Activated CD4-positive, alpha-beta T cell treated with anti-CD3 and anti-CD28 coated beads, Interleukin-2, amount 50 U/mL, for 16 hours (primary cell): ENCODE measurements around the gene USP46.
A peak's percentile ranks its signal among the peaks of the same experiment; 100 is the strongest.

ENCODE experiments used
- DNase-seq: peaks from one replicate; pipeline ENCODE4 v3.0.0-alpha.2; 2020

USP46 gene, protein sequence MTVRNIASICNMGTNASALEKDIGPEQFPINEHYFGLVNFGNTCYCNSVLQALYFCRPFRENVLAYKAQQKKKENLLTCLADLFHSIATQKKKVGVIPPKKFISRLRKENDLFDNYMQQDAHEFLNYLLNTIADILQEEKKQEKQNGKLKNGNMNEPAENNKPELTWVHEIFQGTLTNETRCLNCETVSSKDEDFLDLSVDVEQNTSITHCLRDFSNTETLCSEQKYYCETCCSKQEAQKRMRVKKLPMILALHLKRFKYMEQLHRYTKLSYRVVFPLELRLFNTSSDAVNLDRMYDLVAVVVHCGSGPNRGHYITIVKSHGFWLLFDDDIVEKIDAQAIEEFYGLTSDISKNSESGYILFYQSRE

DNA sequence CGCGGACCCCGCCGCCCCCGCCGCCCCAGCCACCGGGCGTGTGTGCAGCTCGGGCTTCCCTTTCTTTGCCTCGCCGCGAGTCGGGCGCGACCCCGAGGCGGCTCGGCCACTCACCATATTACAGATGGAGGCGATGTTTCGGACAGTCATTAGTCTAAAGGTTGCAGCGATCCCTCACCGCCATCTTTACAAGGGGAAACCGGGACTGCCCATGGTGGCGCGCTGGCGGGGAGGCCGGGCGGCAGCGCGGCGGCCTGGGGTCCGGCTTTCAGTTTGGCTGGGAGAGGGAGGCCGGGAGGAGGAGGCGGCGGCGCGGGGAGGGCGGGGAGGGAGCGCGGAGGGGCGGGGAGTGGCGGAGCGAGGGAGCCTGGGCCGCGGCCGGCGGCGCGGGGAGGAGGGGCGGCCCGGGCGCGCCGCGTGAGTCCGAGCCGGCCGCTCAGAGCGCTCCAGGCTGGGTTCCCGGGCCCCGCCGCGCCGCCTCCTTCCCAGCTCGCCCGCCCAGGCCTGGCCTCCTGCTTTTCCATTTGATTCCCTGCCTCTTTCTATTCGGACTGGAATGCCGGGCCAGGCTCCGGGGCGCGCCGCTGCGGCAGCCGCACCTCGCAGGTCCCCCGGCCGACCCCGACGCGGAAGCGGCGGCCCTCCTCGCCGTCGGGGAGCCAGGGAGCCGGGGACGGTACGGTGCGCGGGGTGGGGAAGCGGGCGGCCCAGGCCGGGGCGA, at the start of gene USP46:
Gene USP46 (minus strand): TSS at position 301 of the 721 bp plus-strand sequence. CDS start 151 bp downstream, at position 150.
- DNase-seq: peak; percentile 64

DNA sequence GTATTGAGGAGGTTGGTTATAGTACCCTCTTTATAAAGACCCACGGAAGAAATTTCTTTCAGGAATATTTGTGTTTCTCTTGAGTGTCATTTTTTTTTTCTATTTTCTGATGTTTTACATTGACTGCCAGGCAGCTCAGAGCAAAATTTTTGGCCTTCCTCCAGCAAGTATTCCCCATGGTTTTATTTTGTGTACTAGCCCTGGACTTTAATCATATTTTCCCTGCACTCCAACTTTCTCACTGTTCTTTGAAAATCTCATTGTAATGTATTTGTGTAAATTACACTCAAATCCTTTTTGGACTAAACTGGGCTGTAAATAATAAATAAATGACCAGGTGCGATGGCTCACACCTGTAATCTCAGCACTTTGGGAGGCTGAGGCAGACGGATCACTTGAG, 45.6 kb upstream of the USP46 start:
- no peak for DNase-seq

DNA sequence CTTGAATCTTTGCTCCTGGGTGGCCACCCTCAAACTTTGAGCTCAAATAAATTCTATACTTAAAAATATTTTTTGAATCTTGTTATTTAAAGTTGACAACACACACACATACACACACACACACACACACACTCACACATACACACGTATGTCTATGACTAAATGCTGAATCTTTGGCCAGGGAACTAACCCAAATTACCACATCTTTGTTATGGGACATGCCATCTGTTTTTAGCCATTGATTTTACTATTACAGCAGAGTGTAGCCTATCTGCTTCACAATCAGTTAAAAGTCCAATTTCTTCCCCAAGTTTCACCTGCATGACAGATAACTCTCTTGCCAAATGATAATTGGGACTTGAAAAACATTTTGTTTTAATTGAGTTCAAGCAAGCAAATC, 45.0 kb upstream of the USP46 start:
- no peak for DNase-seq

DNA sequence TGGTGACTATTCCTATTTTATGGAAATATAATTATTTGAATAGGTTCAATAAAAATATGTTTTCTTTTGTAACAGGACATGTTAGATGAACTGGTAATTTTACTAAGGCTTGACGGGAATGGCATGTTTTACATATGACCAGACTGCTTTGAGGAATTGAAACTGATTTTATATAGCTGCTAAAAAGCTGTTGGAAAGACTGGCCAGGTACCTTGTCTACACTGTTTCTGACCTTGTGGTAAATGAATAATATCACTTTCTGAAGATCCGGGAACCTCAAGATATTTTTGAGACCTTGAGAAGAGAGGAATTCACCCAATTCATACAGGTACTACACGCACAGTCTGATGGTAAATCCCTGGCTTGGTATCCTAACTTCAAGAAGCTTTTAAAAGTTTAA, 42.1 kb upstream of the USP46 start:
- DNase-seq: no peak

DNA sequence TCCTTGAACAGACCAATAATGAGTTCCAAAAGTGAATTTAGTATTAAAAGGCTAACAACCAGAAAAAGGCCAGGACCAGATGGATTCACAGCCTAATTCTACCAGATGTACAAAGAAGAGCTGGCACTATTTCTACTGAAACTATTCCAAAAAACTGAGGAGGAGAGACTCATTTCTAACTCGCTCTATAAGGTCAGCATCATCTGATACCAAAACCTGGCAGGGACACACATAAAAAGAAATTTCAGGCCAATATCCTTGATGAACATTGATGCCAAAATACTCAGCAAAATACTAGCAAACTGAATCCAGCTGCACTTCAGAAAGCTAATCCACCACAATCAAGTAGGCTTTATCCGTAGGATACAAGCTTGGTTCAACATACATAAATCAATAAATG, 35.8 kb upstream of the USP46 start:
- DNase-seq: no peak

DNA sequence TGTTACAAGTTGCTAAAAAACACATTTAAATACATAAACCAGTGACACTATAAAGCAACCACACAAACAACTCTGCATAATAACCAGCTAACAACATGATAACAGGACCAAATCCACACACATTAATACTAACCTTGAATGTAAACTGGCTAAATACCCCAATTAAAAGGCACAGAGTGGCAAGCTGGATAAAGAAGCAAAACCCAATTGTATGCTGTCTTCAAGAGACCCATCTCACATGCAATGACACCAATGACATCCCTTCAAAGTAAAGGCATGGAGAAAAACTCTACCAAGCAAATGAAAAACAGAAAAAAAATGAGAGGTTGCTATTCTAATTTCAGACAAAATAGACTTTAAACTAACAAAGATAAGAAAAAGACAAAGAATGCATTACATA, 34.4 kb upstream of the USP46 start:
- no peak for DNase-seq

DNA sequence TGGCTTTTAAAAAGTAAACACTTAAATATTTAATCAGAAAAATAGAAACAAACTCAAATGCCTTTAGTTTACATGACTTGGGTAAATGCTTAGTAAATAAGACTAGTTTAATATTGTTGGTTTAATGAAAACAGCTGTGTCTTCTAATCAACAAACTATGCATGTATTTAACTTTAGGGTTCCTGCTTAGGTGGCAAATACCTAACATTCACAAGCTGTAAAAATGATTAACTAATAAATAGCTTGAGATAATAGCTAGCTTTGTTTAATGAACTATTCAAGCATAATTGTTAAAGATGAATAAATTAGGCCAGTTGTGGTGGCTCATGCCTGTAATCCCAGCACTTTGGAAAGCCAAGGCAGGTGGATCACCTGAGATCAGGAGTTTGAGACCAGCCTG, 30.0 kb upstream of the USP46 start:
- DNase-seq: no peak

DNA sequence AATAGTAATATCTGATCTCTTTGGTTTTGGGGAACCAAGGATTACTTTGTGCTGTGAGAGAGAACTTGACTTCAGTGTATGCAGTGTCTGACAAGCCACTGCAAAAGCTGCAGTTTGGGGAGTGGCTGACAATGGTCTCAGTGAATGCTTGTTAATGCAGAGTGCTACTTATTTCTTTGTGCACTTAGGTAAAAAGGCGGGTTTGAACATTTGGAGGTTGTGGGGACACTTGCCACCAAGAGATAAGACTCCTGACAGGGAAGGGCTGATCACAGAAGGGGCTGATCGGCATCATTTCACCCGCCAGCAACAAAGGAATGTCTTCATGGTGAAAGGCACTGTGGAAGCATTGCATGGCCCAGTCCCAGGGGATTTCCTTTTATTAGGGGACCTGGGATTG, 28.6 kb upstream of the USP46 start:
- DNase-seq: no peak

DNA sequence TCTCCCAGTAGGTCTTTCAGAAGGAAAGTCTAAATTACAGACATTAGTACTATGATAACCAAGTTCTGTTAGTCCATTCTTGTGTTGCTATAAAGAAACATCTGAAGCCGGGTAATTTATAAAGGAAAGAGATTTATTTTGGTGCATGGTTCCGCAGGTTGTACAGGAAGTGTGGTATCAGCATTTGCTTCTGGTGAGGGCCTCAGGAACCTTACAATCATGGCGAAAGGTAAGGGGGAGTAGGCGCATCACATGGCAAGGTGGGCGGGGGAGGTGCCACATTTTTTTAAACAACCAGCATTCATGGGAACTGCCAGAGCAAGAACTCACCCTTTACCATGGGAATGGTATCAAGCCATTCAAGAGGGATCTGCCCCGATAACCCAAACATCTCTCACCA, 26.2 kb upstream of the USP46 start:
- no peak for DNase-seq

DNA sequence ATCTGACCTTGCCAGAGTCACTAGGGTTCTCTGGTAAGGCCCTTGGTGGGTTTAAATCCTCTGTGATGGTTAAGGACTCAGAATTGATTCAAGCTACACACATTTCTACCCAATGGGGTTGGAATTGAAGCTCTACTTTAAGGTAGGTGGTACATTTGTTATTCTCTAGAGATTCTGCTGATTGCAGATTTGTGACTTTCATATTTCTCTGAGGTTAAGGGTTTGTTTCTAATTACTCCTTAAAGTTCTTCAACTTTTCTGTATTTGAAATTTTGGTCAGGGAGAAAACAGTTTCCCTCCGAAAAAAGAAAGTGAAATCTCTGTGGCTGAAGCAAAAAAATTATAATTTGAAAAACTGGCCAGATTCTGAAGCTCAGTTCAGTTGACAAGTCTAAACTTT, 25.8 kb upstream of the USP46 start:
- DNase-seq: no peak

DNA sequence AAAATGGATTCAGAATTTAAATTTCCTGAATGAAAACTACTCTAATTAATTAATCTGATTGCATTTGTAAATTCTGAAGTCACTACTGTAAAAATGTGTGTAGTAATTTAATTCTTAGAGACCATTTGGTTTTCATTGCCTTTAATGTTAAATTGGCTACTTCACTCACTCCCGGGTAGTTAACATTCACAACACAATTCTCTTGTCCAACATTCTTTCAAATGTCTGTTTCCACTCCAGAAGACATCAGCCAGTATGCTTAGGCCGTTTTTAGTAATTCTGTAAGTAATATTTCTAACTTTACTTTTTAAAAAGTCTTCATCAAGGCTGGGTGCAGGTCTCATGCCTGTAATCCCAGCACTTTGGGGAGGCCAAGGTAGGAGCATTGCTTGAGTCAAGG, 21.3 kb upstream of the USP46 start:
- DNase-seq: no peak

DNA sequence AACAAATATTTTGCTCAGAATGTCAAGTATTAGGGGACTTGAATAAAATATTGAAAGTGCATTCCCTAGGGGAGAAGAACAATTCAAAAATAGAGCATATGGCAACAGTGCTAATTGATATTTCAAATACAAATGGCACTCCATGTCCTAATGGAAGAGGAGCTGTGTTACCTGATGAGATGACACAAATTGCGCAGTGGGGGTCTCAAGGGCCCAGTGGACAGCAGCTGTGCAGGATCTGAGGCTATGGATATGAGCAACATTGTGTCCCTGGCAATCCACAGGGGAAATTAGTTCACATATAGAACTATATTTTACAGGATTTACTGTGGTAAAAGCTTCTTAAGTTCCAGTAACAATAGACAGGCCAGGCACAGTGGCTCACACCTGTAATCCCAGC, 17.4 kb upstream of the USP46 start:
- DNase-seq: no peak

DNA sequence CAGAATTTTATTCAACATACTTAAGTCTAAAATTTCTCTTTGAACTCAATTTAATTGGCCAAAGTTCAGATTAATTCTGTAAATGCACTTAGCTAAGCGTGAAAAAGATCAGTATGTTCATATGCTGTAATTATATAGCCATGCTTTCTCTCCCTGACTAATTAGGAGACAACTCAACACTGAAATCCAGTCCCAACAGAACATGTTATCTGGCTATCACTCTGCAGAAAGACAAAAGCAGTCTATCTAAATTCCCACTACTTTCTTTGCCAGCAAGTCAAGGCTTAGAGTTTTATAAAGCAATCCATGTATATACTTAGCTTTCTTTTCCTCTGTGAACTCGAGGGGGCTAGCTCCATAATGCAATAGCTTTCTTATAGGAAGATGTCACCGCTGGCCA, 16.0 kb upstream of the USP46 start:
- DNase-seq: no peak

DNA sequence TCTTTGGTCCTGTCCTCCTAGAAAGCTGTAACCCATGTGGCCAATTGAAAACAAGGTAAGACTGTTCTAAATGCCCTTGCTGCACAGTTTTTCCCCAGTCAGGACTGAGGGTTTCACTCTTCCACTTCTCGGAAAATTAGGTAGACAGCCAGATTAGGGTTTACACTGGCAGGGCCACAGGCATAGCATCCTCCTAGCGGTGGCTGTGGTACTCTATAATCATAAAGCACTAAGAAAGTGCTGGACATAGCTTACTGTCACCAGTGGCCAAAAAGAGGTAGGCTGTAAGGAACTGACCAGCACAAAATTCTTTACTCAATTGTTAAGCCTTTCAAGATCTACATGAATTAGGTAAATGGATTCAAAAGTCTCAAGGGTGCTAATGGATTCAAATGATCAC, 11.6 kb upstream of the USP46 start:
- DNase-seq: no peak

DNA sequence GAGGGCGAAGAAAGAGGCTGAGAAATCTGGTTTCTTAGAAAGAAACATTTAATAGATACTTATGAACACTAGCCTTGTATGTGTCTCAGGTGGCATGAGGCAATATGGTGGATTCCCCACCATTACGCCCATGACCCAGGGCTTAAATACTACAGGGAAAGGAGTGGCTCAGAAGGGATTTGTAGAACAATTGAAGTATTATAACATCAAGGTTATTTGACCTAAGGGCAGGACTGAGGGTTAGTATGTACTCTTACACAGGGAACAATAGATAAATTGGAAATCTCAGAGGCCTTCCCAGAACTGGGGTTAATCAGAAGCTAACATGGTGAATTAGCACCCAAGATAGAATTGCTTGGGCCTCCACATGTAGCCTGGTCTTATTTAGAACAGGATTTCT, 11.0 kb upstream of the USP46 start:
- DNase-seq: no peak

DNA sequence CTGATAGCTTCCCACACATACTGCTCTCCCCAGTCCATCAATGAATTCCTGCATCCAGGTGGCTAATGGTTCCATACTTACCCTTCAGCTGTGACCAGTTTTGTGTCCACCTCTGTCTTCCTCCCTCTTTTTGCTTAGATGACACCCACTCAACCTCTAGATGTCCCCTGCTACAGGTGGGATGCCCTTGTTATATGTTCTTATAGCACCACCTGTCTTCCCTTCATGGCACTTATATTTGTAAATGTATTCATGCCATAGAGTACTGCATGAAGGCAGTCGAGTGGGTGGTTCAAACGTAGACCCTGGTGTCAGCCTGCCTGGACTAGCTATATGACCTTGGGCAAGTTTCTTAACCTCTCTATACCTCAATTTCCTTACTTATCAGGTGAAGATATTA, 6.5 kb upstream of the USP46 start:
- DNase-seq: no peak

DNA sequence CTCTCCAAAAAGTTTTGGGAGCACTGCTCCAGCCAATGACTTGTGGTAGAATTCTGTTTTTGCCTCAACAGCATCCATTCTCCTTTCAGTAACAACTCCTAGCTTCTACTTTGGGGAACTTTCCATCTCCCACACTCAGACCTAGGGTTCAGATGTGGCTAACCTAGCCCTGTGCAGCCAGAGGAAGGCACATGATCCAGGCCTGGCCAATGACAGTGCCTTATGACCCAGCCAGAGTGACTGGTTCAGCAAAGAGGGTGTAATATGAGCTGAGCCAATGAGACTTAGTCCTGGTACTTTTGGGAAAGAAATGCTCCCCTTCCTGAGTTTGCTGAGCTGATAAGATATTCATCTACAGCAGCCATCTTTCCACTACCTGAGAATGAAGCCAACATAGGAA, 5.4 kb upstream of the USP46 start:
- no peak for DNase-seq

DNA sequence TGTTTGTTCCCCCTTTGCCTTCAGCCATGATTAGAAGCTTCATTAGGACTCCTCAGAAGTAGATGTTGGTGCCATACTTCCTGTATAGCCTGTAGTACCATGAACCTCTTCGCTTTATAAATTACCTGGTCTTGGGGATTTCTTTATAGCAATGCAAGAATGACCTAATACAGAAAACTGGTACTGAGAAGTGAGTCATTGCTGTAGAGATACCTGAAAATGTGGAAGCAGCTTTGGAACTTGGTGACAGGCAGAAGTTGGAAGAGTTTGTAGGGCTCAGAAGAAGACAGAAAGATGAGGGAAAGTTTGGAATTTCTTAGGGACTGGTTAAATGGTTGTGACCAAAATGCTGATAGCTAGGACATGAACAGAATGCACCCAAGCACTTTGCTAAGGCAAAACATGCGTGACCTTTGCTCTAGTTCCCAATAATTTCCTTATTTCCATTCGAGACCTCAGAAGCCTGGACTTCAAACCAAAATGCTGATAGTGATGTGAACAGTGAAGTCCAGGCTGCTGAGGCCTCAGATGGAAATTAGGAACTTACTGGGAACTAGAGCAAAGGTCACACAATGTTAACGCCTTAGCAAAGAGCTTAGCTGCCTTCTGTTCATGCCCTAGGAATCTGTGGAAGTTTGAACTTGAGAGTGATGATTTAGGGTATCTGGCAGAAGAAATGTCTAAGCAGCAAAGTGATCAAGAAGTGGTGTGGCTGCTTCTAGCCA, 3.0 kb upstream of the USP46 start:
- no peak for DNase-seq

DNA sequence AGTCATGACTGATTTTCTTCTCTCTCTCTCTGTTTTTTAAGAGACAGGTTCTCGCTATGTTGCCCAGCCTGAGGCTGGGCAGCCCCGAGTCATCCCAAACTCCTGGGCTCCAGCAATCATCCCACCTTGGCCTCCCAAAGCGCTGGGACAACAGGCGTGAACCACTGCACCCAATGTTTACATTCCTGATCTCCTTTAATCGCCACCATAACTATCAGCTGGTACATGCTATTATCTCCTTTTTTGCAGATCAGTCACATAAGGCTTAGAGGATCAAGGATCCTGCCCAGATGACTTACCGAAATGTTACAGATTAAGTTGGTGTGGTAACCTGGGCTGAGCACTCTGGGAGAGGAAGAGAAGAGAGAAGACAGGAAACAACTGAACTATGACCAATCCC, 1.5 kb upstream of the USP46 start:
- no peak for DNase-seq

DNA sequence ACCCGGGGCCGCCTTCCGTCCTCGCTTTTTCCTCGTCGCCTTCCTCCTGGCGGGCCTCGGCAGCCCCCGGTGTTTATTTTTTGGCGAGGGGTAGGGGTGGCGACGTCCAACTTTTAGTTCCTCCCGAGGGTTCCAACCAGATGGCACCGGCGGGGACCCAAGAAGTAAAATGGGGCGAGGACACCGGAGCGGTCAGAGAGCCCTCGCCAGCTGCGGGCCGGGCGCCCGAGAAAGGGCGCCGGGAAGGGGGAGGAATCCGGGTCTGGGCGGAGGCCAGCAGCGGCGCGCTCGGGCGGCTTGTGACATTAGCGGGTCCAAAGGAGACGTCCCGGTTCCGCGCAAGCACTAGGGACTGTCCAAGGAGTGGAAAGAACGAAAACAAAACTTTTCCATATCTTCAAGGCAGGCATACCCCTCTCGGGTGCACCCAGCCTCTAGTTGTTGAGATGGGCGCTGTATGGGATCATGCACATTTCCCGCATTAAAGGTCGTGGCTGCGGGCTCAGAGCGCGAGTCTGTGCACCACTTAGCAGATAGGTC, 691 bp upstream of the USP46 start:
- peak; percentile 10 for DNase-seq

DNA sequence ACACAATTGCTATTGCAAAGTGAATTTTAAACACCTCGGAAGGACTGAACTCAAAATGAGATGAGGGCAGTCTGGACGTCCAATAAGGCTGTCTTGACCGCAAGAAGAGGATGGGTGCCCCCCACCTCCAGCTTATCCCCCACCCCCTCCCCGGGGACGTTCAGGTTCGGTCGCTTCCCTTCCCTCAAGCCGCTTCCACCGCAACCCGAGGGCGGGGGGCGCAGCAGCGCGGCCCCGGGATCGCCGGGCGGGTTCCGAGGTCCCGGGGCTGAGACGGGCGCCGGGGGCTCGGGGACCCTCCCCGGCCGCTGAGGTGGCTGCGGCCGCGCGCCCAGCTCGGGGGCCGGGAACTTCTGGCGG, 480 bp downstream of the USP46 start:
- no peak for DNase-seq

DNA sequence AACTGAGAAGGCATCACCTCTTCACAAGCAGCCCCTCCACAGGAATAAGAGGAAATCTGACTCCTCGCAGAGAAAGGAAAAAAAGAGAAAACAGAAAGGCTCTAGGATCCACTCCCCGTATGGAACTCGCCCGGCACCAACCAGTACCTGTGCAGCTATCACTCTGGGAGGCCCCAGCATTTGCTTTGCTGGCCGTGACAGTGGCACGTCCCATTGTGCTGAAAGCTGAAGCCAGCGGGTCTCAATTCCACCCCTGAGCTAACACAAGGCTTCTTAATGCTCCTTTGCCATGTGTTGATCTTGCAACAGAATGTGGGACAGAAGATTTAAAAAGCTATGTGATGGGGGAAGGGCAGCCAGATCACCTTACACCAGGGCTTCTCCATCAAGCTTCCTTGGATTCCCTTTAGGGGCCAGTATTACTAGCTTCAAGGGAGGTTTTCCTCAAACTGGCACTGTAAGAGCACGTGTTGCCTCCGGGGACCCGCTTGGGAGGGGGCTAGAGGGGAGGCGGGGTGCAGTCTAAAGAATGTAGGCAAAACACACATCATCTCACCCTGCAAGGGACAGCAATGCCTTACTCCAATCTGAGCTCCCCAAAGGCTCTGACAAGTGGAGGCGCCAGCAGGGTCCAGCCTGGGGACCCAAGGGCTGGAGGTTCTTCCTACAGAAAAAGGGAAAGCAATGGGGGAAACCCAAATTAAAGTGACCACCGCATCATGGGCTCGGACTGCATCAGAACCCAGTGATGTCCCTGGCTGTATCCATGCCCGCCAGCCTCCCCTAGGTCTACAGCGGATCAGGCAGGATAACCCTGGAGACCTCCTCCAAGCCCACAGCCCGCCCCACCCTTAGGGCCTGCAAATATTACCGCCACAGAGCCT, 1.2 kb downstream of the USP46 start:
- no peak for DNase-seq

DNA sequence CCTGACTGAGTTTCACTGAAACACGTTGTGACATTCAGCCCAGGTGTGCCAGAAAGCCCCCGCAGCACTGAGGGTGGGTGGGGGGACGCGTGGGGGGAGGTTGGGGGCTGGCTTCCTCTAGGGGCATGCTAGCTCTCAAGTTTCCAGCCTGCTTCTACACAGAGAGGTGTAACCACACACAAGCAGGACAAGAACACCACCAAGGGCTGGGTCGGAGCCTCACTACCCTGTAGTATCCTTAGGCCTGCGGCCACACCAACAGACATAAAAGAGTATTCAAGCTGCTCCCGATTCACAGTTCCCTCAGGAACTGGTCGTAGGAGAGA, 1.8 kb downstream of the USP46 start:
- no peak for DNase-seq
